ELF-1 (cell line): ENCODE data around the gene SFI1.
"Not testable (repeated sequence)": the region's sequence is repeated elsewhere in the genome, so short reads cannot be mapped to it uniquely, and the experiment has no call there.

Source experiments
- DNase-seq: peaks from one replicate; pipeline ENCODE4 v3.0.0-alpha.2; 2016; ENCODE audit warnings: low read depth, low spot score

Gene SFI1

DNA sequence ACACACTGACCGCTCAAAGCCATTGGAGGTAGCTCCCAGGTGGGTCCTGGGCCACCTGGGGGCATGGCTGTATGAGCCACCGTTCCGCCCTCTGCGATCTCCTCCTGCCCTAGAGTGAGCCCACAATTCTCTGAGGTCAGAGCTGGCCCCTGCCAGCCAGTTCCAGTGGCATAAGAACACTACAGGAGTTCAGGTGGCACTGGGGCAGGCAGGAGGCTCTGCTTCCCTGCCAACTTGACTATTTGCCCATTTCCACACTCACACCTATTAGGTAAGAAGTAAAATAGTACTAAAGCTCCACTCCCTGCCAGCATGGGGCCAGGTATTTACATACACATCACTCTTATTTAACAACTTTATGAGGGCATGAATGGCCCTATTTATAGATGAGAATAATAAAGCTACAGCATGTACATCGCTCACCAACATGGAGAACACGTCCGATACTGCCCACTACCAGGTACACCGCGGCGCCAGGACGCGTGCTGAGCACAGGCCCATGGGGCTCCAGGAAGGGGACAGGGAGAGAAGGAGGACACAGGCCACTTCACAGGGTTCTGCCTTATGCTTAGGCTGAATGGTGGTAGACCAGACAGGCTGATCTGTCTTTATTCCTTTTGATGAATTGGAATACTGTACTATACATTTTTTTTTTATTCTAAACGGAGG, 139.4 kb downstream of the SFI1 start:
- no peak for DNase-seq

DNA sequence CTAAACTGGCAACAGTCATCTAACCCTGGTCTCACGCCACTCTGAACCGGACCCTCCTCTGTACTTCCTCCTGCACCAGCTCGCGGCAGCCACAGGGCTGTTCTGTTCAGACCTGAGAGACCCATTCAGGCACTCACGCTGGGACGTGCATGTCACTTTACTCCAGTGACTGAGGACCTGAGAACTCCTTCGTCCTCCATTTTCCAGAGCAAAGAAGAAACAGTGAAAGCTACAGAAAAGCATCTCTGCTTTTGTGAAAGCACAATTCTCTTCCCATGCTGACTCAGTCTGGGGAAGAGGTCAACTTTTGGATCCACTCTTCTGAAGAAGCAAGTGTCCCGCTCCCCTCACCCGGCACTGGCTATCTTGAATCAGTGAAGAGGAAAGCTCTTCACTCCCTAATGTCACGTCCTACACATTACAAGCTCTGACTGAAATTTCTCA, 141.1 kb downstream of the SFI1 start:
- no peak for DNase-seq

DNA sequence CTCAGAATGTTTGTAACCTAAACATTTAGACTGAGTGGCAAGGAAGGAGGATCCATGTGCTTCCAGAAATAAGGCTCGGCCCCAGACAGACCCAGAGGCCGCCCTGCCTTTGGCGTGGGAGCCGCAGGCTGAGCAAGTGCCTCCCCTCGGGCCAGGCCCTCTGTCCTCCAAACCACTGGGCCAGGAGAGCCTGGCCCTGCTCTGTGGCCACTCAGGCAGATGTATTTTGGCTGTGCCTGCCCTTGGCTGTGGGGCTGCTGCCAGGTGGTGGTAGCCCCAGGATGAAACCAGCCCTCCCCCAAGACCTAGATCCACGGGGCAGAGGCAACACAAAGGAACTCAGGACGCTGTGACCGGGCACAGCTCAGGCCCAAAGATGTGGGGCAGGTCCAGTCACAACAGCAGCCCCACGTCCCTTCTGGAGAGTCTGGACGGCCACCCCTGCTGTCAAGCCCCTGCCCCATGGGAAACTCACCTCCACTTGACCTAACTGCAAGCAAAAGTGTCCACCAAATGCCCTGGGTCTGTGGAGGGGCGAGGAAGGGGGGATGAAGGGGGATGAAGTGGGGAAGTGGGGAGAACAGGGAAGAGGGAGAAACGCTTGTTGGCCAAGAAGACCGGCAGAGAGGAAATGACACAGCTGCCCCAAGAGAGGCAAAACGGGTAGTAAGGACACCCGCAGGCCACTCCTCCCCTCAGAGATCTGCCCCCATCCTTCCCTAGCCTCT, 141.7 kb downstream of the SFI1 start:
- DNase-seq, result no peak

DNA sequence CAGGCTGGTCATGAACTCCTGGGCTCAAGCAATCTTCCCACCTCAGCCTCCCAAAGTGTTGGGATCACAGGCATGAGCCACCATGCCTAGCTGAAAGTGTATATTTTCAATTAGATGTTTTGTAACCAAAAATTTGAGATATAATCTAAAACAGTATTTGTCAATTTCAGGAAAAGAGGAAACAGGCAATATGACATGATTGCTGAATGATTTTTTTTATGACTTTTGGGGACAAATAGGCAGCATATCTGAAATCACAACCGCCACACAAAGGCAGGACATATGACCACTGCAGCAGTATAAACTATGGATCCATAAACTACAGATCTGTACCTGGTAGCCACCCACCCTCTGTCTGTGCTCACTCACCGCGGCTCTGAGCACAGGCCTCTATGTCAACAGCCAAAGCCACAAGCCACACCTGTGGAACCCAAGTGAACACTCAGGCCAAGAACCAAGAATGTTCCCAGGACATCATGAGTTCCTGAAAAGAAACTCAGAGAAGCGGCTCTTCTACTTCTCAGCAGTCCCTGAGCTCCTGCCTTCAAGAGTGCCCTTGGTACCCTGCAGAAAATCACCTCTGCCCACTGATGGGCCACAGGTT, 143.2 kb downstream of the SFI1 start:
- DNase-seq, result no peak

DNA sequence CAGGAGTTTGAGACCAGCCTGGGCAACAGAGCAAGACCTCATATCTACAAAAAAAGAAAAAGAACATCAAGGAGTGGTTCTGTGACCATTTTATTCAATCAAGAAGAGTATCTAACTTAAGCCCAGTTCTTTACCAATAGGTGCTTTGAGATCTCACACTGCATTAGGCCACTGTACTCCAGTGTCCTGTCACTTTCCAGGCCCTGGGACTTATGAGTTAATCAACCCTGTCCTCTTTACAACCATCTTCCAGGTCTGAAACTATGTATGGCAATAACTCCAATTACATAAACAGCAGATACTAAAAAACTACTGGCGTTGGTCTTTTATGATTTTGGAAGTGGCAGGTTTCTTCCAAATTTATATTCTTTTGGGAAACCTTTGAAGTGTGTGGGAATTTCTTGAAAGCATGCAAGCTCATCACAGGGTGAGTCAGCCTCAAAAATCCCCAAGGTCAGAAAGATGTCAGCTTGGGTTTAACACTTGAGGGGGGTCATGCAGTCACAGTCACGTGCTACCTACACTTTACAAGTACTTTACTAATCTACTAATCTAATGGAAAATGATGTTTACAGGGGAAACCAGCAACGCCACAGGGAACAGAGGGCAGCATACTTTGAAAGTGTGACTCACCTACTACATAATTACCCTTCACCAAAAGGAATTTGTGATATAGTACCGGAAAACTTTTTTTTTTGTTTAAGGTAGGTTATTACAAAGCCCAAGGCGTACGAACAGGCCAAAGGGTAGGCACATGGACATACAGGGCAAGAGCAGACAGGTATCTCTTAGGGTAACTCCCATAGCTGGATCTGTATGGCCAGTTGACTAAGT, 150.1 kb downstream of the SFI1 start:
- no peak for DNase-seq

DNA sequence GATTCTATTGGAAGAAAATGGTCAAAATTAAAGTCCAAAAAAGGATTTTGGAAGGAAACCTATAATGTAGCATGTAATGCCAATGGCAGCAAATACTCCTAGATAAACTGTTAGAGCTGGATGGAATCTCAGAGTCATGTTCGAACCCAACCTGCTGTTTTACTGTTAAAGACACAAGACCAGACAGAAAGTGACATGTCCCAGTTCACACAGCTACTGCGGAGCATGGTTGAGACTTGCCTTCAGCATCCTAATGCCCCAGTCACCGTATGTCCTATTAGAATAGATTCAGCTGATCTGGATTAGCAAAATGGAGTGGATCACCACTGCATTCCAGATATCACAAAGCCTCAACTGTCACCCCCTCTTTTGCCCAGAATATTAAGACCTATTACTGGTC, 150.7 kb downstream of the SFI1 start:
- no peak for DNase-seq

DNA sequence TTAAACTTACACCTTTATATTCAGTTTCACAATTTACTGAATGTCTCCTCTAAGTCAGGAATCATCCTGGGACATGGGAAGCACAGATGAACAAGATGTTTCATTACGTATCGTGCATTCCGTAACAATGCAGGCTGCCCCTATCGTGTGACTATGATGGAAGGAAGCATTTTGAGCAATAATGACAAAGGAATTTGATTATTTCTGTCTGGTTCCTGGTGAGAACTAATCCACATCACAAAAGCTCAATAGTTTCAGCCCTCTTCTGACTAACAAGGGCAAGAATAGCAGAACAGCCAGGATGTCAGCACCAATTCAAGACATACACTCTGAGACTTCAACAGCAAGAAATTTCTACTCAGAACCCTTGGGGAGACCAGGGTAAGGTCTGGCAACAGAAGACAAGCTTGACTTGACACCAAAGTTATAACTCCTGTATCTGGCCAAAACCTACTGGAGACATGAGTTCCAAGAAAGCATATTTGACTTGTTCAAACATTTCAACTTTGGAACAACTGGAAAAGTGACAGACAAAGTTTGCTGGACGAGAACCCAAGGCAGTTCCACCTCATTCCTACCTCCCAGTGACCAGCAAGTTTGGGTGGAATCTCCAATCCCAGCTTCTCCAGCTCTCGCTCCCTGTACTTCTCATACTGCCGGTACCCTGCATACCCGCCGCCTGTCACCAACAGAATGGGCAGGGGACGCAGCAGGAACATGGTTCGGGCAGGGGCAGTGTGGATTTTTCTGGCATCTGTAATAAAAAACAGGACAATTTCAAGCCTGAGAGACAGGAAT, 151.4 kb downstream of the SFI1 start:
- no peak for DNase-seq

DNA sequence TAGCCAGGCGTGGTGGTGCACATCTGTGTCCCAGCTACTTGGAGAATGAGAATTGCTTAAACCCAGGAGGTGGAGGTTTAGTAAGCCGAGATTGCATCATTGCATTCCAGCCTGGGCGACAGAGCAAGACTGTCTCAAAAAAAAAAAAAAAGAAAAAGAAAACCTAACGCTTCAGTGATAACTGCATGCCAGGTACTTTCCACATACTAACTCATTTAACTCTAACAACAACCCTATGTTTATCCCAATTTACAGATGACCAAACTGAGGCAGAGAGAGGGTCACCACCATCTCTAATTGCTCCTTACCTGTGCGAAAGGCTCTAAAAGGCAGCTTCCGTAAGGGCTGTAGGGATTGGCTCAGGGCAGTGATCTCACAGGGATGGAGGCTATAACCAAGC, 154.1 kb downstream of the SFI1 start:
- no peak for DNase-seq

DNA sequence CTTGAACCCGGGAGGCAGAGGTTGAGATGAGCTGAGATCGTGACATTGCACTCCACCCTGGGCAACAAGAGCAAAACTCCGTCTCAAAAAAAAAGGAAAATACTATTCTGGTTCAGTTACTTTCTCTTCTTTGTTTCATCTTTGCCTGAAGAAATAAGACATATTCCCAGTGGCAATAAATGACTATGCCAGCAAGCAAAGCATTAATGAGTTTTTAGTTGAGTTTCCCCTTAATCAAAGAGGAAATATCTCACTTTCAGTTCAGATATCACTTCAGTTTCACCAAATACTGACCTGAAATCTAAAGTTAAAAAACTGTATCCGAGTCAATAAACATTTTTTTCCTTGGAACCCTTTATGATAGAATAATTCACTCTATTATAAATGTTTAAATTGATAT, 155.3 kb downstream of the SFI1 start:
- DNase-seq, result no peak

DNA sequence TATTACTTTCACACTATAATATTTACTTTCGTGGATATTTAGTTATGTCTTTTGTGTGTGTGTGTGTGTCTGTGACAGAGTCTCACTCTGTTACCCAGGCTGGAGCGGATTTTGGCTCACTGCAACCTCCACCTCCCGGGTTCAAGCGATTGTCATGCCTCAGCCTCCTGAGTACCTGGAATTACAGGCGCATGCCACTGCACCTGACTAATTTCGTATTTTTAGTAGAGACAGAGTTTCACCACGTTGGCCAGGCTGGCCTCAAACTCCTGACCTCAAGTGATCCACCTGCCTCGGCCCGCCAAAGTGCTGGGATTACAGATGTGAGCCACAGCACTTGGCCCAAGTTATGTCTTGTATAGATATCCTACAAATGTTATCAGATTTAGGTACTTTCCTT, 155.8 kb downstream of the SFI1 start:
- no peak for DNase-seq

DNA sequence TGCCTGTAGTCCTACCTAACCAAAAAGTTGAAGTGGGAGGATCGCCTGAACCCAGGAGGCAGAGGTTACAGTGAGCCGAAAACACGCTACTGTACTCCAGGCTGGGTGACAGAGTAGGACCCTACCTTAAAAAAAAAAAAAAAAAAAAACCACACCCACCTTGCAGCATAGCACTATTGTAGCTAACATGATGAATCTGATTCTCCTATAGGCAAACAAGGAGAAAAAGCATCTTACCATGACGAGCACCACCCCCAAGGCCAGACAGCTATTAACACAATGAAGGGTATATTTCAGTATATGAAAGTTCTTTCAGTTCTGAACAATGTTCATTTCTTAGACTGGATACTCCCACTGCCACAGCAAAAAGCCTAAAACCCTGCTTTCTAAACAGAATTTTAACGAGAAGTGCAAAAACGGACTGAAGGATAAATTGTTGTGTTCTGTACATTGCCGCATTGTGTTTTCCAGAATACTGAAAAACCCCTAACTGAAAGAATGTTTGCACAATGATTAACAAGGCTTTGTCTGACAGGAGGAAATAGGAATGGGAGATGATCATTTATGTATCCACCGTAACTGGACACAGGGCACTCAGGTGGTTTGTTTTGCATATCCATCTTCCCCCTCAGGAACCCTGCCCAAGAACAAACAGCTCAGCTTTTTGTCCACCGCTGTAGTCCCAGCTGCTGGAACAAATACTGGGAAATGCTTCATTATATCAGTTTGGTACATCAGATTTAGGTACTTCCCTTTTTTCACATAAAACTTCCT, 156.8 kb downstream of the SFI1 start:
- no peak for DNase-seq

DNA sequence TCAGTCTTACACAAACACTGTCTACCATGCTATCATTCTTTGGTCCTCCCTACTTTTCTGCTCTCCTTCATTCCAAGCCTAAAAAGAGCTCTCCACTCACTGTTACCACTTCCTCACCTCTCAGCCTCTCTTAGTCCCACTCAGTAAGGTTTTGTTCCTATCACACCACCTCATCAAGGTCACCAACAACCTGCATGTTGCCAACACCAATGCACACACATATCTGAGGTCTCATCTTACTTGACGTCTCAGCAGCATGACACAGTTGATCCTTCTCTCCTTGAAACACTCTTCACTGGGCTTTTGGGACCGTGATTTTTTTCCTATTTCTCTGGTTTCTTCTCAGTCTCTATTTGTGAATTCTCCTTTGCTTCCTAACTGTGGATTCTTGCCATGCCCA, 157.6 kb downstream of the SFI1 start:
- no peak for DNase-seq

DNA sequence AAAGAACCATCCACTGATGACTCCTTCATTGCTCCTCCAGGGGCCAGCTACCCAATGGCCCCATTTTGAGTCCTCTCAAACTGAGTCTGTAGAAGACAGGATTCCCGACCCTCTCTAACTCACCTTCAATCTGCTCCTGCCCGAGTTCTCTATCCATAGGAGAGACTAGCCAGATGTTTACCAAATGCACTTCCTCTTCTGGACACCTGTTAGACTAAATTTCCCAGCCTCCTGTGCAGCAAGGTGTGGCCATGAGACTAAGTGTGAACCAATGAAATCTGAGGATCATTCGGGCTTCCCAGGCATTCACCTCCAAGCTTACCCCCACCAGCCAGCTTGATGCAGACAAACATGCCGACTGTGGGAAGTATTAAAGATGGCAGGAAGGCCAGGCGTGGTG, 158.1 kb downstream of the SFI1 start:
- DNase-seq, result no peak

DNA sequence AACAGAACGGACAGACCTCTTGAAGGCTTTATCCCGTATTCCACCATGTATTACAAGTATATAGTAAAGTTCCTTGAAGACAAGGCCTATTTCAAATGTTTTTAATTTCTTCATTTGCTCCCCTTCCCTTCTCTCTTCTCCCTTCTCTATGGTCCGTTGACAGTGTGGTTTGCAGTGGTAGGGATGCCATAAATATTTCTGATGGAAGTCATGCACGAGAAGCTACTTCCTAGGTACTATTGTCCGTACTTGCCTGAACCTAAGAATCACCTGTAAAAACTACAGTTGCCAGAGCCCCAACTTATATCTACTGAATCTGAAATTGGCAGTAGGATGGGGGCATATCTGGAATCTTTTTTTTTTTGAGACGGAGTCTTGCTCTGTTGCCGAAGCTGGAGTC, 162.9 kb downstream of the SFI1 start:
- DNase-seq, result no peak

DNA sequence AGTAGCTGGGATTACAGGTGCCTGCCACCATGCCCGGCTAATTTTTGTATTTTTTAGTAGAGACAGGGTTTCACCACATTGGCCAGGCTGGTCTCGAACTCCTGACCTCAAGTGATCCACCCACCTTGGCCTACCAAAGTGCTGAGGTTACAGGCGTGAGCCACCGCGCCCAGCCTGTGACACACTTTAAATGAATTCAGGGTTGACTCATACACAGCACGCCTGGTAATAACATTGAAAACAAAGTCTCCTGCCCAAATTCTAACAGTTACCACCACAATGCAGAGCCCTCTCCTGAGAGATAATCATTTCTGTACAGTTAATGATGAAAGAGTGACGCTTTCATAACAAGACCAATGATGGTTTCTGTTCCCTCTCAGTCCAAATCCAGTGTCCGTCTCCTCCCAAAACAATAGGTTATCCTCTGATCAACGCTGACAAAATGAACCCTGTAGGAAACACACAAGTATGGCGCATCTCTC, 164.6 kb downstream of the SFI1 start:
- DNase-seq, result not testable (repeated sequence)

DNA sequence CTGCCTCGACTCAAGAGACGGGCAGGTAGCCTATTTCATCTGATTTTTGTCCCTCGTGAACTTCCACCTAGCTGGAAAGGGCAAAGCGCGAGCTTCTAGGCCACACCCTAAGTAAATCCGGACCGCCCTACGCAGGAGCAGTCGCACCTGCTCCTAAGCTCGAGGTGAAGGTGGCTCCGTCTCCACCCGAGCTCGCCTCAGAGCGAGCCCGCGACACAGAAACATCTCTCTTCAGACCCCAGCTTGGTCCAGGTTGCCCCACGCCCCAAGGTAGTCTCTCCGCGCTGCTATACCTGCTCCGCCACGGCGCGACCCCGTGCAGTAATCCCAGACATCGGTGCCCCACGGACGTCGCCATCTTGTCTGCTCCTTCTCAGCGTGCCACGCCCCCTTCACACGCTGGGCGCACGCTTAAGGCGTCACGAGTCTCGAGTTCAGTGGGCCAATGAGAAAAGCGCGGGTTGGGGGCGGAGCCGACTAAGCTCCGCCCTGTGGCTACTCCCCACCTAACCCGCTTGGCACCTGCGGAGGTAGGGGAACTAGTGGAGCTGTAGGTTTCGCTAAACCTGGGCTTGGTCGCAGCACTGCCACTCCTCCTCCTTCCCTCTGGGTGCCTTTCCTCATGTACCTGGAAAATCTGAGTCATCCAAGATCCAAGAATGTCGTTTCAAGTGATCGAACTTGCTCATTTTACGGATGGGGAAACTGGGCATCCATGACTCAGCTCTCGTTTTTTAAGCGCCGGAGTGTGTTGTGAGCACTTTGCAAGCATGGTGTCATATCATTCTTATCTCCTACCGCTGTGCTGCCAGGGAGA, 165.7 kb downstream of the SFI1 start, which contains the start of gene PISD:
Gene PISD, minus strand, starts transcription at position 365 of the 817 bp plus-strand sequence. Its CDS starts 7 bp downstream, at position 358.
- DNase-seq, result peak; percentile 99

DNA sequence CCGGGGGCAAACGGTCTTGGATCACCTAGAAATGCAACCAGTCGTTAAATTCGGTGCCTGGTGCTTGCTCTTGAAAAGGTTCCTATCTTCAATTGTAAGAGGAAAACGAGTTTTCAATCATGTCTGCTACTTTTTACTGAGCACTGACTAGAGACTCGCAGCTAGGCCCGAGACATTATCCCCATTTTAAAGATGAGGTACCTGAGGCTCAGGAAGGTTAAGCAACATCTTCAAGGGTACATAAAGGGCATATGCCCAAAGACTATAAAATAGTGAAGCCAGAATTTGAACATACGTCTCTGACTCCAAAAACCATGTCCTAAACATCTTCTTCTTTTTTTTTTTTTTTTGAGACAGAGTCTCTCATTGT, 166.3 kb downstream of the SFI1 start:
- no peak for DNase-seq
